ENCODE measurements around the gene DCST2.

DNA sequence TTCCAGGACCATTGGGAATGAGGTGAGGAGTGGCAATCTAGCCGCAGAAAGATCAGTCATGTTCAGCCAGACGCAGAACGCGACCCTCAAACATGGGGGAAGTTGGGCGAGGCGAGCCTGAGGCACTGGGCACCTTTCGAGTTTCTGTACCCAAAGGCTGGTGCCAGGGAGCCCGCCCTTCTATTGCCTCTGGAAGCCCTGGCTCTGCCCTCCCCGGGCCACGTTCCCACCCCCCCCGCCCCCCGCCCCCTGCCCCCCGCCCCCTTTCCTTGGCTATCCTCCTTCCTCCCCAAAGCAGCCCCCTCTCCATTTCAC lies 33.2 kb downstream of the DCST2 start:
- no peak for TF ChIP-seq GATA3 (IDR thresholded peaks at IDR 0.05; ENCODE audit: low read depth, low read length)
- TF ChIP-seq GATA2 (IDR thresholded peaks at IDR 0.05; ENCODE audit: low read depth, low read length): no peak

Measured in SH-SY5Y (cell line).